ENCODE measurements around the gene UBA7. TPM values are rescaled to one million over a fixed set of nuclear protein-coding genes. Genes with fewer than 3 reads are reported as not detected.

UBA7 gene
- total and polyA plus RNA-seq, 2 experiments from 2014 or later, result 0.14 to 0.50 TPM

- no peak for TF ChIP-seq ZNF462 (CRISPR knock-in tag; IDR thresholded peaks at IDR 0.05)
- TF ChIP-seq POLR2AphosphoS5 (IDR thresholded peaks at IDR 0.05; ENCODE audit: low read depth), result no peak
- no peak for TF ChIP-seq CREB1 (CRISPR knock-in tag; IDR thresholded peaks at IDR 0.05; ENCODE audit: low read depth)
- no peak for TF ChIP-seq REST (IDR thresholded peaks at IDR 0.05; ENCODE audit: unreplicated experiment)
- no peak for TF ChIP-seq ETS1 (IDR thresholded peaks at IDR 0.05)
Observed at GRCh38 chr3:49788056-49788455, 25.7 kb downstream of the UBA7 start (continued).

Data from GM23338 (cell line).